GM12801 (cell line): Measurements from ENCODE around the gene CTF1.

ENCODE experiments used
- TF ChIP-seq, protein P1 (sequence below): IDR thresholded peaks from one replicate; pipeline ENCODE4 v1.5.1; 2011; ENCODE audit warnings: control low read depth; ENCODE audit not compliant: insufficient read length; ENCODE audit errors: extremely low read depth

The CTF1 gene

DNA sequence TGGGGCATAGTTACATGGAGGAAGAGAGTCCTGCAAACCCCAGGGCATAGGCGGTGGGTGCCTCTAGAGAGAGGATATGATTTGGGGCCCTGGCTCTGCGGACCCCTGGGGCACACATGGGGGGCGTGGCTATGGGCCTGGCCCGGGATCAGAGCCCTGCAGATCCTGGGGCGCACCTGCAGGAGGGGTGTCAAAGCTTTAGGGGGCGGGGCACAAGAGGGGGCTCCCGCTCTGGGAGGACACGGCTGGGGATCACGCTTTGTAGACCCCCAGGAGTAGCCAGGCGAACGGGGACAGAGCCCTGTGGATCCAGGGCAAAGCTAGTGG, 3.0 kb upstream of the CTF1 start:
- TF ChIP-seq, protein P1, sequence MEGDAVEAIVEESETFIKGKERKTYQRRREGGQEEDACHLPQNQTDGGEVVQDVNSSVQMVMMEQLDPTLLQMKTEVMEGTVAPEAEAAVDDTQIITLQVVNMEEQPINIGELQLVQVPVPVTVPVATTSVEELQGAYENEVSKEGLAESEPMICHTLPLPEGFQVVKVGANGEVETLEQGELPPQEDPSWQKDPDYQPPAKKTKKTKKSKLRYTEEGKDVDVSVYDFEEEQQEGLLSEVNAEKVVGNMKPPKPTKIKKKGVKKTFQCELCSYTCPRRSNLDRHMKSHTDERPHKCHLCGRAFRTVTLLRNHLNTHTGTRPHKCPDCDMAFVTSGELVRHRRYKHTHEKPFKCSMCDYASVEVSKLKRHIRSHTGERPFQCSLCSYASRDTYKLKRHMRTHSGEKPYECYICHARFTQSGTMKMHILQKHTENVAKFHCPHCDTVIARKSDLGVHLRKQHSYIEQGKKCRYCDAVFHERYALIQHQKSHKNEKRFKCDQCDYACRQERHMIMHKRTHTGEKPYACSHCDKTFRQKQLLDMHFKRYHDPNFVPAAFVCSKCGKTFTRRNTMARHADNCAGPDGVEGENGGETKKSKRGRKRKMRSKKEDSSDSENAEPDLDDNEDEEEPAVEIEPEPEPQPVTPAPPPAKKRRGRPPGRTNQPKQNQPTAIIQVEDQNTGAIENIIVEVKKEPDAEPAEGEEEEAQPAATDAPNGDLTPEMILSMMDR: no peak

DNA sequence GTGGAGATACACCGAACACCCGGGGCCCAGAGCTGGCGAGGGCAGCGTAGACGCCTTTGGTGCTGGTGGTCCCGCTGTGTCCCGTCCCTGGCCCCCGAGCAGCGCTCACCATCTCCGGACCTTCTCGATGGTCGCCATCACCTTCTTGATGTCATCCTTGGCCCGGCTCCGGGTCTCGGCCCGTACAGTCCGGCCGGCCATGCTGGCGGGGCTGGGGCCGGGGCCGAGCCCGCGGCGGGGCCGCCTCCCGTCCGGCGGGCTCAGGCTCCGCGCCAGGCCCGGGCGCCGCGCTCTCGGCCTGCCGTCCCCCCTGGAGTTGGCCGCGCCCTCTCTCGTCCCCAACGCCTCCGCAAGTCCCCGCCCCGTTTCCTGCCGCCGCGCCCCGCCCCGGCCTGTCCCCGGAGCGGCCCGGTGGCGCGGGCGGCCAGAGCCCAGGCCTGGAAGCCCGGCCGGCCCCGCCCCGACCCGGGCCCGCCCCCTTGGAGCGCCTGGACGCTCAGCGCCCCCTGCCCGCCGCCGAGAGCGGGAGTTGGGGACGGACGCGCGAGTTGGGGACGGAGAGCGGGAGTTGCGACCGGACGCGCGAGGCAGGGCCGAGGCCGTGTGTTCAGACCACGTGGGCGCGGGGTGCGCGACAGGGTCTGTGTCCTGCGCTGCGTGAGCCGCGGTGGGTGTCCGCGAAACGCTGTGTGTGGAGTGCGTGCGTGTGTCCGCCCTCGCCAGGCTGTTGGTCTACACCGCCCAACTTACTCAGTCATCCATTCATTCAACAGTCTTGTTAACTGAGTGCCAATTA, 2.5 kb upstream of the CTF1 start, which contains the start of gene BCL7C:
Gene BCL7C (minus strand): TSS at position 334 of the 796 bp plus-strand sequence. CDS start 133 bp downstream, at position 201.
- TF ChIP-seq, protein P1: no peak

DNA sequence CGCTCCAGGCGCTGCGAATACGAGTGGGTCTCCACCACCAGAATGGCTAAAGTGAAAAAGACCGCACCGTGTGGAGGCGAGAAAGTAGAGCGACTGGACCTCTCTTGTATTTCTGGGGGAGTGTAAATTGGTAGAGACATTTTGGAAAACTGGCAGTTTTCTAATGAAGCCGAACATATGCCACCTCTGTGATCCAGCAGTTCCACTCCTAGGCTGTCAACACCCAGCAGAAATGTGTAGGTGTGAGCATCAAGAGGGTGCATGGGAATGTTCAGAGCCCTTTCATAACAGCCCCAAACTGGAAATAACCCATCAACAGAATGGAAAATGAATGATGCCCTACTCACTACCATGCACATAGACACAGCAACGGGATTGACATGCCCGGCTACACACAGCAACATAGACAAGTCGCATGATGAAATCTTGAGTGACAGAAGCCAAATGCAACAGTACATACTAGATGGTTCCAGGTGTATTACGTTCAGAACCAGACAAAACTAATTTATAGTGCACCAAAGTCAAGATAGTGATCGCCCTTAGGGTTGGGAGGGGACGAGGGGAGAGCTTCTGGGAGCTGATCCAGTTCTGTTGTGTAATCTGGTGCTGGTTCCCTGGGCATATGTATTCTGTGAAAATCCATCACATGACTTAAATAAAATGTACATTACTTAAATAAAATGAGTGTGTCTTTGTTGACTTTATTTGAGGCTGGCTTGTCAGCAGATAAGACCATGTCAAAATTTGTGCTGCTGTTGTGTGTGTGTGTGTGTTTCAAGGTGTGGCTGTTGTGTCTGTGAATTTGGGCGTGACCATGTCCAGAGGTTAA, 1.7 kb upstream of the CTF1 start:
- TF ChIP-seq, protein P1: no peak

DNA sequence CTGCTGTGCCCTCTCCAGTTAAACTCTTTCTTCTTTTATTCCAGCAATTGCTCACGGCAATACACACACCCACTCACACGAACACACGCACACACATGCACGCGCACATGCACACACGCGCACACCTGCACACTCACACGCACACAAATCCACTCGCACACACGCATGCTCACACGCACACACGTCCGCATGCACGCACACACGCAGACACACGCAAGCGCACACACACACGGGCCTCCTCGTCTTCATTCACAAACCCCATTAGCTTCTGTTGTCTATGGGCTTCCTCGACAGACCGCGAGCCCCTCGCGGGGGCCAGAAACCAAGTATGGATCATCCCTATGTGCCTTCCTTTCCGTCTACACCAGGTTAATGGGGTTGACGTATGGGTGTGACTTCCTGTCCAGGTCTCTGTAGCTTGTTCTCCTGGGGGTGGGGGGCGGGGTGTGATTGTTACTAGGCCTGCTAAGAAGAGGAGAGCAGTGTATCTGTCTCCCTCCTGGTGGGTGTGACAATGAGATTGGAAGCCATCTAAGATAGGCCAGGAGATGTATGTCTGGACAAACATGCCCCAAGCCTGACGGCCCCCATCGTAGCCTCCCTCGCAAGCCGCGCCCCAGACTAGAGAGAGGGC, 670 bp upstream of the CTF1 start:
- TF ChIP-seq, protein P1: no peak

DNA sequence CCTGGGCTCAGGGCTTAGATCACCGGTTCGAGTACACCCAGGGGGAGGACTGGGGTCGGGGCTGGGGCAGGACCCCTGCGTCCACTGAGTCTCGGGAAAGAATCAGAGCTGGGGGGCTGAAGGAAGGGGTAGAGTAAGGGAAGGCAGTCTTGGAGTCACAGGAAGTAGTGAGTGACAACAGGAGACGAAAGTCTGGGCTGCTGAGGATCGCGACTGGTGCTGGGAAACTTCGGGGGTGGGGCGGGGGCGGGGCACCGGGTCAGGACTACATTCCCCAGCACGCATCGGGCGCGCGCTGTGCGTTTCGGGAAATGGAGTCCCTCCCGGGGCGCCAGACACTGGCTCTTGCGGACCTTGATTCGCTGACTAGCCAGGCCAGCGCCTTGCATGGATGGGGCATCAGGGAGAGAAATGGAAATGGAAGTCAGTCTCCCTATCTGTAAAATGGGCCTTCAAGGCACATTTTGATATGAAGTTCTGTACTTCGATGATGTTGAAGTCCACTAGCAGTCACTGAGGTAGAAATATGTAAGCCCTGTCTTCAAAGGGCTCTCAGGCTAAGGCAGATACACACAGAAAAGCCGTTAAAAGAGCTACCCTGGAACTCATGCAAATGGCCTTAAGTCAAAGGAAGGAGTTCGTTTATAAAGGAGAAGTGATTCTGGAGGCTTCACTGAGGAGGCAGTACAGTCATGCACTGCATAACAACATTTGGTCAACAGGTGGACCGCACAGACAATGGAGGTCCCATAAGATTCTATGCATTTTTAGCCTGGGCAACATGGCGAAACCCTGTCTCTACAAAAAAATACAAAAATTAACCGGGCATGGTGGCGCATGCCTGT, 697 bp downstream of the CTF1 start:
- TF ChIP-seq, protein P1: no peak

DNA sequence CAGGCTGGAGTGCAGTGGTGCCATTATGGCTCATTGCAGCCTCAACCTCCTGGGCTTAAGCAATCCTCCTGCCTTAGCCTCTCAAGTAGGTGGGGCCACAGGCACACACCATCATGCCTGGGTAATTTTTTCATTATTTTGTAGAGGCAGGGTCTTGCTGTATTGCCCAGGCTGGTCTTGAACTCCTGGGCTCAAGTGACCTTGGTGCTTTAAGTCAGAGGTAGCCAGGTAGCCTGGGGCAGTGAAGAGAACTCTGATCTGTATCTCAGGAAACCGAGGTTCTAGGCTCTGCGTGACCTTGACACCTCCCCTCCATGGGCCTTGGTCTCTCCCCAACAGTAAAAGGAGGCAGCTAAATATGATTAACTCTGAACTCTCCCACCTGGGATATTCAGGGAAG, 3.4 kb downstream of the CTF1 start:
- TF ChIP-seq, protein P1: no peak
